HG03108 (cell line): ENCODE data around the gene AFF3.

ENCODE experiments used
- ATAC-seq: cut with Tn5 transposase; IDR thresholded peaks from one replicate; pipeline ENCODE4 v1.9.1; 2021; ENCODE audit warnings: moderate library complexity; ENCODE audit not compliant: unreplicated experiment

Gene AFF3

DNA sequence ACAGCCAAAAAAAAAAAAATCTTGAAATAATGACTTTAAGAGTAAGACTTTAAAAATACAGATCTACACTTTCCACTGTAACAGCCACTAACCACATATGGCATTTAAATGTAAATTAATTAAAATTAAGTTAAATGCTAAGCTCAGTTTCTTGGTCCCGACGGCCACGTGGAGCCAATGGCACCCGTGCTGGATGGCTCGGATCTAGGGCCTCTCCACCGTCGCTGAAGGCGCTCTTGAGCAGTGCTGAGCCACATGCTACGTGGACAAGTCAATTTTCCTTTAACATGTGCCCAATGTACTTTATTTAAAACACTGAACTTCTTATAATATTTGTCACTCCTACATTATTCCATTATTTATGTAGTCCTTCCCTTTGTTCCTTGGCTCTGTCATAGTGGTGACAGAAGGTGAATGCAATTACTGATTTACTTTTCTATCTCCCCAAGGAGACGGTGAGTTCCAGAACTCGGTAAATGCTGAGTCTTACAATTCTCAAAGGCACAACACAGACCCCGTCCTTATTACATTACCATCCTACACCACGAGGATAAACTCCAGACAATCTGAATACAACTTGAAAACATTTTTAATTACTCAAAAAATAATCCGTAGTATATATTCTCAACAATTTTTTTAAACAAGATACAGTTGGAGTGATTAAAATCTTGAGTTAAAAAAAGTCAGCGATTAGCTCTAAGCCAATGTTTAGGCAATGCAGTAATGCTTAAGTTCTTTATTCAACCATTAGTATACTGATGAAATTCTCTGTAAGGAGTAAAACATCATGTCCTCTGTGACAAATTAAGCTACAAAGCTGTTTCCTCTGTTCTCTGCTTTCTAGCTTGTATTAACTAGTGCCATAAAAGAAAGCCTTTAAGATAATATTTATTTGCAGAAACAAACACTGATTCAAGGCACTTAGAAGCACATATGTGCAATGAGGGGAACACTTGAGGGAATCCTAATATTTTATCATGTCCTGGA, 95.1 kb downstream of the AFF3 start:
- no peak for ATAC-seq

DNA sequence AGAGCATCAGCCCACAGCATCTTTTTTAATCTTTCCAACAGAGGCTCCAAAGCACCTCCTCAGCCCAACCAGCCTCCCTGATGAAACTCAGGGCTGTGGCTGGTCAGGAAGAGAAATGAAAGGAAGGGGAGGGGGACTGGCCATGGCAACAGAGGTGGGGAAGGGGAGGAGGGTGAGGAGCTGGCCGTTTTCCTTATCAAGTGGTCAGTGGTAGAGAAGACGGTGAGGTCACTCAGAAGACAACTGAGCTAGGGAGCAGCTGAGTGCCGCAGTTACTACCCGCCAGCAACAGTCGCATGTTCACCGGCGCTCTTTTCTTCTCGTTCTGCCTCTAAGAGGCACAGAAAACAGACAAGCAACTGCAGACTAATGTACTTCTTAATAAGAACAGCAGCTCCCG, 97.4 kb downstream of the AFF3 start:
- ATAC-seq = no peak

- ATAC-seq = no peak
These were observed 98.5 kb downstream of the AFF3 start for GRCh38 chr2:100043891-100044255.

DNA sequence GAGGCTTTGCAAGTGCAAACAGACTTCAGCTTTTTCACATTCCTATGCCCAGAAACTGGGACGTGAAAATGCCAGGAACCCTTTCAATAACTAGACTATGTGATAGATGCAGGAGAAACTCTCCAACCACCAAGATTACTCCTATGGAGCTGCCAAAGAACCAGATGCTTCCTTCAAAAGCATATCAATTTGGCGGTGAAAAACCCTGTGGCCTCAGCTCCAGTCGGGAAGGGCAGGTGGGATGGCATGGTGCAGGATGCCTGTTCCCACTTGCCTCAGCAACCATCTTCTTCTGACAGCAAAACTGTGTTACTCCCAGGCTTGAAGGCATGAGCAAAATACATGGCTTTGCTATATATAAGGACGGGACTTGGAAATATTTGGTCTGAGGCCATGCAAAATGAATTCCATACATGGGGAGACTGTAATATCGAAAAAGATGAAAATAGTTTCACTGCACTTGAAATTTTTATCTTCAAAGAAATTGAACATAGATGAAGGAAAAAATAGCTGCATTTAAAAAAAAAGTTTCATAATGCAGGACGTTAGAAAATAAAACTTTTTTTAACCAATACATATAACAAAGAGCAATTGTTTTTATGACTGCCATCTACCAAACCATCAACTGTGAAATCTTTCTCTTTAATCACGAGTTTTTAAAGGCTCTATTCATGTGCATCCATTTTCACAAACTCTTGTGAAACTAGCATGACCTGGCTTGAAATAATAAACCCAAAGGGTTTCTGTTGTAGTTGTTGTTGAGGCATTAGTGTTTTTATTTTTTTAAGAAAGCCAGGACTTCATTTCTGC, 99.1 kb downstream of the AFF3 start:
- no peak for ATAC-seq

DNA sequence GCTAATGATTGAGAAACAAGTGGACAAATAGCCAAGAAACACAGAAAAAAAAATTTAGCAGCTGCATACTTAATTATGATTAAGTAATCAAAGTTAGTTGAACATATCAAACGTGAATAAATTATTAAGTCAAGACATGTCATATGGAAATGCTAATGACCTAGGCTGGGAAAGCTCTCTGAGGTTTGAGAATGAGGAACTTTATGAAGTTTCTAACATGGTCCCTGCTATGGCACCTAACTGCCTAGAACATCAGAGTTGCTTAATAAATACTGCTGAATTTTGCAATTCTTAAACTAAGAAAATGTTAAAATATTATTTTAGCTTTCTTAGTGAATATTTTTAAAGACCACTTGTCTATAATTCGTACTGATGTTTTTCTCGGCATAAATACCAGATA, 99.8 kb downstream of the AFF3 start:
- no peak for ATAC-seq

DNA sequence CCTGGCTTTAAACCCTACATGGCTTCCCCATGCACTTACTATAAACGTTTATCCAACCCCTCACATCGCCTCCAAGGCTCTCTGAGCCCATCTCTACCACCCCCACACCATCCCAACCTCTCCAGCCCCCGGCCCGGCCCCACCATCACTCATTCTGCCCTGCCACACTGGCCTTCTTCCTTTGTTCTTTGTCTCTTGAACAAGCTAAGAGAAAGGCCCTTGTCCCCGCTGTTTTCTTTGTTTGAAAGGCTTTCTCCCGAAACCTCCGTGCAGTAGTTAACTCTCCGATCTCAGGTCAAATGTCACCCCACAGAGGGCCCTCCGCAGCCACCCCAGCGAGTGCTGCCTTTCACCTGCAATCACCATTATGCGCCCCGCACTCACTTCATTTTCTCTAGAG, 100.4 kb downstream of the AFF3 start:
- no peak for ATAC-seq

DNA sequence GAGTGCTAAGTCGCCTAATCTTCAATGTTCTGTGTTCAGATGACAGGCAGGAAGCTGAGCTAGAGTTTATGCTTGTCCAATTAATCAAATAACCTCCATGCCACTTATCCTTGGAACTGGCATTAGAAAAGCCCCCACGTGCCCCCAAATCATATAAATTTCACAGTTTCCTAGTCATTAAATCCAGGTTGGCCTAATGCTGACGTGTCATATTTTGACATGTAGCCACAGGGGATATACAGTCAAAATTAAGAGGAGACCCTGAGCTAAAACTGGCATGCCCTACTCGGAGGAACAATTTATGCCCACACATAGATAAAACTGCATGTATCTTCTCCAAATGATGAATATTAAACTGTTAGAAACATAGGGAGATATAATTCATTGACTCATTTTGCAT, 101.0 kb downstream of the AFF3 start:
- ATAC-seq = no peak

DNA sequence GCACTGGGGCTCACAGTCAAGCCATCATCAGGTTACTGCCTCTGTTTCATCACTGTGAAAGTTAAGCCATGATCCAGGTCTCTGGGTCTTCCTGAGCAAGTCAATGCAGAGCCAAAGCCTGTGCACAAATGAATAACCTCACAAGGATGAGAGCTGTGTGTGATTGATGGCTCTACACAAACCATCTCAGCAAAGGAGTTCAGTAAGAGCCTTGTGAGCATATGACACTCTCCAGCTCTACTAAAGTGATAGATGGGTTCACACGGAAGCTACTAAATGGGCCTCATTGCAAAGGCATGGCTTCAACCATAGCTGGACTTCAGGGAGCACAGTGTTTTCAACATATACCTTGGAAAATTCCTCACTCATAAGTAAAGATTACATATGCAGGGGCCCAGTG, 101.5 kb downstream of the AFF3 start:
- ATAC-seq = no peak

DNA sequence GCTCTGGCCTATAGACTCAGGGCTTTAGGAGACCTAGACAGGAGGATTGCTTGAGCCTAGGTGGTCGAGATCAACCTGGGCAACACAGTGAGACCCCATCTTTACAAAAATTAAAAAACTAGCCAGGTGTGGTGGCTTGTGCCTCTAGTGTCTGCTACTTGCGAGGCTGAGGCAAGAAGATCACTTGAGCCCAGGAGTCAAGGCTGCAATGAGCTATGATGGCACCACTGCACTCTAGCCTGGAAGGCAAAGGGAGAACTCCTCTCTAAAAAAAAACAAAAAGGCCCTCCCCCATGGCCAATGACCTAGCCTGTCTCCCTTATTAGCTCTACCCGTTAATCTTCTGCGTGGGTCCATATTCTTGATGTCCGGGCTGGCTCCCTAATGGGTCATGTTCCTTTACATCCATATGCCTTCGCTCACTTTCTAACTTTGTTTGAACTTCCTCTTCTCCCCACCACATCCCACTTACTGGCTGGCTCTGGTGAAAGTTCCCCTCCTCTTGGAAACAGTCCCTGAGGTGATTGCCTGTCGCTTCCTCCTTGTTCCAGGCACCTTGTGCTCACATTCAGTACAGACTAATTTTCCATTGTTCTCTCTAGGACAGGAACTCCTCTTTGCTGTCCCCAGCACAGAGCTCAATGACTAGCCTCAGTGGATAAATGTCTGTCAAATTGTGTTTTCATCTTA, 103.0 kb downstream of the AFF3 start:
- no peak for ATAC-seq

- ATAC-seq = no peak
These were observed 104.4 kb downstream of the AFF3 start for GRCh38 chr2:100038011-100038410.

DNA sequence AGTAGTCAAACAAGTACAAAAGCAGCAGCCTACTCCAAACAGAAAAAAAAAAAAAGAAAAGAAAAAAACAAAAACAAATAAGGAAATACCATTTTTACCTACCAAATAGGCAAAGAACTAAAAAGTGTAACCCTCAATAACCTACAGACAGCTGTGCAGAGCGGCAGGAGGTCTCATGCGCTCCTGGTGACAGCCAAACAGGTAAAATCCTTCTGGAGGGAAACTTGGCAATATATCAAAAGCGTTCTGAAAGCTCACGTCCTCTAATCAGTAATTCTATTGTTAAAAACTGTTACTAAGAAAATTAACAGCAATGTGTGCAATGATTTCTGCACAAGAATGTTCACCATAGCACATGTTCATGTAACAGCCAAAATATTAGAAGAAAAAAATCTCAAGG, 105.6 kb downstream of the AFF3 start:
- ATAC-seq = no peak

DNA sequence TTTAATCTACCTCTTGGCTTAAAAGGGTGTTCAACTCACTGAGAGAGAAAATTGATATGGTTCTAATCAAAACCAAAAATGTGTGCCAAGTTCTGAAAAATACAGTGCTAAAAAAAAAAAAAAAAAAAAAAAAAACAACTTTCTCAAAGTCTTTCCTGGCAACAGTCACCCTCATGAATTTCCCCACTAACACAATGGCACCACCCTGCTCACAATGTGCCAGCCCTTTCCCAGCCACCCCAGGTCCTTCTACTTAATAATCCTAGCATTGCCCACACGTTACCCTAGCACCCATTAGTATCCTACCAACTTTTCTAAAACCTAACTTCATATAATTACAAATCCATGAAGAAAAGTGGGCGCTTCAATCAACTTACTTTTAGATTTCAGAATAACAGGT, 106.4 kb downstream of the AFF3 start:
- ATAC-seq = no peak

GRCh38 chr2:100034431-100034830, 108.0 kb downstream of the AFF3 start:
- no peak for ATAC-seq

GRCh38 chr2:100033976-100034375, 108.4 kb downstream of the AFF3 start:
- no peak for ATAC-seq

DNA sequence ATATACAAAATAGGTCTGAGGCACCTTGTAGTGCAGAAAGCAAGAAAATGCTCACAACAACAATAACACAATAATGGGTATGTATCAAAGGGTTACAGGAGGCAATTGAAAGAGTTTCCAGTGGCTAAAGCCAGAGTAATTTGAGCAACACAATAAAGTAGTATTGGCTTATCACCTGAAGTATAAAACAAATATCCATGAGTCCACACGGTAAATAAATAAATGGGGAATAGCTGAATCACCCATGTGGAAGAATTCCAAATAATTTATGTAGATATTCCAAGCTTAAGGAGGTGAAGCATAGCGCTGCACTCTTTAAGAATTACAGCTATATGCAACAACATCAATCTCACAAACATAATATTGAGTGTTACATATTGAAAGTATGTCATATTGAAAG, 110.8 kb downstream of the AFF3 start:
- no peak for ATAC-seq

DNA sequence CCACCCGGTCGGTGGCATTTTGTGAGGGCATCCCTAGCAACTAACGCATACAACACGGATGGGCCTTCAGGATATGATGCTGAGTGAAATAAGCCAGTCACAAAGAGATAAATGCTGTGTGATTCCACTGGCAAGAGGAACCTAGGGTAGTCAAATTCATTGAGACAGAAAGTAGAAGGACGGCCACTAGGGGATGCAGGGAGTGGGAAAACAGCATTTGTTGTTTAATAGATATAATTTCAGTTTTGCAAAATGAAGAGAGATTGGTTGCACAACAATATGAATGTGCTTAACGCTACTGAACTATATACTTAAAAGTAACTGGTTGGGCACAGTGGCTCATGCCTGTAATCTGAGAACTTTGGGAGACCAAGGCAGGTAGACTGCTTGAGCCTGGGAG, 112.9 kb downstream of the AFF3 start:
- ATAC-seq = no peak

GRCh38 chr2:100021791-100022340, 120.5 kb downstream of the AFF3 start:
- no peak for ATAC-seq

DNA sequence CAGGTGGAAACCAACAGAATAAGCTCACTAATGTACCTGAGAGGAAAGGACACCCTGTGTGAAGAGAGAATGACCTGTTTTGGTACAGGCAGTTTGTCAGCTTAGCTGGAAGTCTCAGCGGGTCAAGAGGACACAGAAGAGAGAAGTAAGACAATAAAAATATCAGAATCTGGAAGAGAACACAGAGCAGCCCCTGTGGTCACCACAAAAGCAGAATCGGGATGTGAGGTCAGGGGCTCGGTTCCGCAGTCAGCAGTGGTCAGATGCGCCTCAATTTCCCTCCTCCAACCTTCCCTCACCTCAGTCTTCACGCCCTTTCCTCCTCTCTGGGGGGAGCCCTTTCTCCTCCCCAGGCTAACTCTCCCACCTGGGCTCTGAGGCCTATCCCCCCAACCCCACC, 122.9 kb downstream of the AFF3 start:
- ATAC-seq = no peak

DNA sequence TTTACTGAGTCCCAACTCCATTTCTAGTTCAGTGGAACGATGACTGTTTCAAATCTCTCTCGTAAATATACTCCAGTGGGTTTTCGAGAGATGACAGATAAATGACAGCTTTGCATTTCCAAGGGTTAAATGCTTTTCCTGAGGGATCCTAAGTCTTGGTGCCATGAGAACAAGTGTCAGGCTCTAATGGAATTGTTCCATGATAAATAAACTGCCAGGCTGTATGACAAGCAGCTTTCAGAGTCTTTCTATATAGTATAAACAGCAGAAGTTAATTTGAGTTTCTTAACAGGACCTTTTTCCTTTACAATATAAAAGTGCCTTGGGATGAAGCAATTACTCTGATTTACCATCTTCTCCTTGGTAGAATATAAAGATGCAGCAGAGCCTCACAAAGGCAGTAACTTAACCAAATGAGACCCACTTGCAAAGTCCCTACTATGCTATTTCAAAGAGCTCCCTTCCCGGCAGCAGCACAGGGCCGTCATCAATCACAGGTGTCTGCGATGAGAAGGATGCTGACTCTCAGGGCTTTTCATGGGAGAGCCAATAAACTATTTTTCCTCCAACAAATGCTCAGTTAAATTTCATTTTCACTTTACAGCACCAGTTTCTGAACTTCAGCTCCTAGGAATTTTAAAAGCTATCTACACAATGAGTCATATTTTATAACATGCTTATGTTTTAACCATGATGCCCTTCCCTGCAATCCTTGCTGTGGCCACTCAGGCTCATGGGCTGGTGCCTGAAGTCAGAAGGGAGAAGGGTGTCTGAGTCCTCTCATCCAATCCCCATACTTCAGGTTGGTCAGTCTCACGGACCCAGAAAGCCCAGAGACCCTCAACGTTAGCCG, 123.8 kb downstream of the AFF3 start:
- no peak for ATAC-seq

DNA sequence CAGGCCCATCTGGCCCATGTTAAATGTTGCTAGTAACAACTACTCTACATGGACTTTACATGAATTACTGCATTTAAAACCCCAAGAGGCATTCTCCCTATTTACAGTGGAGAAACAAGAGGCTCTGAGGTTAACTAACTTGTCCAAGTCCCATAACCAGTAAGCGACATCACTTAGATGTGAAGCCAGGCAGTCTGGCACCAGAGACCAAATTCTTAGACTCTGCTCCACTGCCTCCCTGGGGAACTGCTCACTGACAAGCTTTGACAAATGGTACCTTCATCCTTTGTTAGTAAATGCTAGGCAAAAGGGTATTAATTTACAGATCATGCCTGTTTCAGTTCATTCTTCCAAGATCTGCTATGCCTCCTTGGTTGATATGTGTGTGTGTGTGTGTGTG, 124.8 kb downstream of the AFF3 start:
- ATAC-seq = no peak
